GM21447 (cell line): ENCODE data around the gene SCYL1.

Experiments used
- ATAC-seq: cut with Tn5 transposase; IDR thresholded peaks from one replicate; pipeline ENCODE4 v1.9.1; 2021; ENCODE audit not compliant: unreplicated experiment

Gene SCYL1

GRCh38 chr11:65524741-65525545 lies at the start of gene SCYL1:
SCYL1 (plus strand) TSS chr11:65525083; CDS start chr11:65525154, 71 bp downstream.
- no peak for ATAC-seq

GRCh38 chr11:65476632-65477148 lies 48.2 kb upstream of the SCYL1 start:
- no peak for ATAC-seq

GRCh38 chr11:65477149-65477965 lies 47.5 kb upstream of the SCYL1 start:
- ATAC-seq: peak; percentile 75

GRCh38 chr11:65478388-65479183 lies 46.3 kb upstream of the SCYL1 start:
- ATAC-seq: no peak

GRCh38 chr11:65479184-65480145 lies 45.4 kb upstream of the SCYL1 start:
- no peak for ATAC-seq

GRCh38 chr11:65482306-65482850 lies 42.5 kb upstream of the SCYL1 start:
- ATAC-seq: no peak

GRCh38 chr11:65485920-65486219 lies 39.0 kb upstream of the SCYL1 start:
- no peak for ATAC-seq

- no peak for ATAC-seq
These were observed 38.1 kb upstream of the SCYL1 start for GRCh38 chr11:65486570-65487466.

- ATAC-seq: peak; percentile 41
These were observed 37.2 kb upstream of the SCYL1 start for GRCh38 chr11:65487467-65488272.

GRCh38 chr11:65488273-65489034 lies 36.4 kb upstream of the SCYL1 start:
- ATAC-seq: no peak

GRCh38 chr11:65489035-65489705 lies 35.7 kb upstream of the SCYL1 start:
- ATAC-seq: no peak

GRCh38 chr11:65489706-65490320 lies 35.1 kb upstream of the SCYL1 start:
- ATAC-seq: no peak

- no peak for ATAC-seq
These were observed 33.8 kb upstream of the SCYL1 start for GRCh38 chr11:65491163-65491465.

- no peak for ATAC-seq
These were observed 33.1 kb upstream of the SCYL1 start for GRCh38 chr11:65491614-65492386.

GRCh38 chr11:65492387-65492636 lies 32.6 kb upstream of the SCYL1 start:
- no peak for ATAC-seq
